ENCODE measurements around the gene PHLDB2.
"Not testable (repeated sequence)": the region's sequence is repeated elsewhere in the genome, so short reads cannot be mapped to it uniquely, and the experiment has no call there.

The PHLDB2 gene

GRCh38 chr3:111859061-111859973 is at the start of gene PHLDB2:
Gene PHLDB2, plus strand, starts transcription at chr3:111859265. Its CDS starts 24,813 bp downstream, at chr3:111884078.
- no peak for DNase-seq (ENCODE audit: low read depth)

DNA sequence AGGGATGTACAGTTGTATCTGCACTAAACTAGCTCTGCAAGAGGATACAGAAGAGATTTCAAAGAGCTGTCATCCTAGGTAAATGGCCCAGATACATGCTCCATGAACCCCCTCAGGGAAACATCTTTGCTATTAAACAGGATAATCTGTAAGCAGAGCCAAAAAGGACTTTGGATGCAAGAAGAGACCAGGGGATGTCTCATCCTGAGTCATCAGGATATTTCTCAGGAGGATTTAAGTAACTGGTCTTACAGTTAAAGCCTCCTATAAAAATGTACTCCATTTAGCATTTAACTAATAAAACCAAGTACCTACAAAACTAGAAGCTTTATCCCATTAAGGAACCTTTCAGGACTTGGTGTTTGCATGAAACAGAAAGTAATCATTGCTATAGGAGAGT is 48.2 kb upstream of the PHLDB2 start:
- no peak for DNase-seq (ENCODE audit: low read depth)

- no peak for DNase-seq (ENCODE audit: low read depth)
Observed at GRCh38 chr3:111811811-111812210, 47.3 kb upstream of the PHLDB2 start.

GRCh38 chr3:111812701-111813100 is 46.4 kb upstream of the PHLDB2 start:
- no peak for DNase-seq (ENCODE audit: low read depth)

GRCh38 chr3:111813441-111813840 is 45.6 kb upstream of the PHLDB2 start:
- DNase-seq (ENCODE audit: low read depth) = no peak

DNA sequence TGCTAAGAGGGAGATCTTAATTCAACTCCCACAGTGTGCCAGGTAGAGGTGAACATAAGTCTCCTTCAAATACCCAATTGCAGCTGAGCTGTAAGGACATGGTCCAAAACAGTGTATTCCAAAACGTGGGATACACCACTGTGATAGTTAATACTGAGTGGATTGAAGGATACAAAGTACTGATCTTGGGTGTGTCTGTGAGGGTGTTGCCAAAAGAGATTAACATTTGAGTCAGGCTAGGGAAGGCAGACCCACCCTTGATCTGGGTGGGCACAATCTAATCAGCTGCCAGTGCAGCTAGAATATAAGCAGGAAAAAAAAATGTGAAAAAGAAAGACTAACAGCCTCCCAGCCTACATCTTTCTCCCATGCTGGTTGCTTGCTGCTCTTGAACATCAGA is 45.1 kb upstream of the PHLDB2 start:
- no peak for DNase-seq (ENCODE audit: low read depth)

DNA sequence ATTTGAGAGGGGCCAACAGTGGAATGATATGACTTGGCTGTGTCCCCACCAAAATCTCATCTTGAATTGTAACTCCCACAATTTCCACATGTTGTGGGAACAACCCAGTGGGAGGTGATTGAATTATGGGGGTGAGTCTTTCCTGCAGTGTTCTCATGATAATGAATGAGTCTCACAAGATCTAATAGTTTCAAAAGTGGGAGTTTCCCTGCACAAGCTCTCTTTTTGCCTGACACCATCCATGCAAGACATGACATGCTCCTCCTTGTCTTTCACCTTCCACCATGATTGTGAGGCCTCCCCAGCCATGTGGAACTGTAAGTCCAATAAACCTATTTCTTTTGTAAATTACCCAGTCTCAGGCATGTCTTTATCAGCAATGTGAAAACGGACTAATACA is 42.3 kb upstream of the PHLDB2 start:
- DNase-seq (ENCODE audit: low read depth) = not testable (repeated sequence)

- DNase-seq (ENCODE audit: low read depth) = no peak
Observed at GRCh38 chr3:111819927-111820326, 39.1 kb upstream of the PHLDB2 start.

DNA sequence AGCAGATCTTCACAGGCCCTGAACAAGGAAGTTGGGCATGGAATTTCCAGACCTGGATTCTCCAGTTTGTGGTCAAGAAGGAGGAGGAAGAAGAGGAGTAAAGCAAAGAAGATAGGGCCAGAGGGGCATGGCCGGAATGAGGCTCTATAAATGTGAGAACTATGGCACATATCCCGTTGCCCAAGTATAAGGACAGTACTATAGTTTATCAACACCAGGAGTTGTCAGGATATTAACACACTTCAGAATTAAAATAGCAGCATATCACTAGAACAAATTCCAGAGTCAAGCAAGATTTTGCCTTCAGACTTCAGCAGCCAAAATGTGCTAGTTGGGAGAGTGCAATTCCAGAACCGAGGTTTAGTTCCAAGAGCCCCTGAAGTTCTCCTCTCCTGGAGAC is 38.4 kb upstream of the PHLDB2 start:
- DNase-seq (ENCODE audit: low read depth) = no peak

DNA sequence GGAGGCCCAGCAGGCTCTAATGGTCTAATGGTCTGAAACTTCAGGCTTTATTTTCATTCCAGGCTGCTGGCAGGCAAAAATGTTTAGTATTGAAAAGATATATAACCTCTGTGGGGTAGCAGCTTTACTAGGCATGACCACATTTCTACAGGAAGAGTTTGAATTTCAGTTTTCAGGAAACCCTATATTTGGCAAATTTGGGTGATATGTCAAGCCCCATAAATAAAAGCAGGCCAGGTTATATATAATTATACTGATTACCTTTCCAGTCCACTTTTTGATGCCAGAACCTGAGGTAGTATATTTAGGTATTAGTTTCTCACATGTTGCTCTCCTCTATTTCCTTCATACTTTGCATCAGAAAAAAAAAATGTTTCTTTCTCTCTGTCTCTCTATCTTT is 37.2 kb upstream of the PHLDB2 start:
- DNase-seq (ENCODE audit: low read depth) = no peak

- DNase-seq (ENCODE audit: low read depth) = no peak
Observed at GRCh38 chr3:111822804-111823203, 36.3 kb upstream of the PHLDB2 start.

DNA sequence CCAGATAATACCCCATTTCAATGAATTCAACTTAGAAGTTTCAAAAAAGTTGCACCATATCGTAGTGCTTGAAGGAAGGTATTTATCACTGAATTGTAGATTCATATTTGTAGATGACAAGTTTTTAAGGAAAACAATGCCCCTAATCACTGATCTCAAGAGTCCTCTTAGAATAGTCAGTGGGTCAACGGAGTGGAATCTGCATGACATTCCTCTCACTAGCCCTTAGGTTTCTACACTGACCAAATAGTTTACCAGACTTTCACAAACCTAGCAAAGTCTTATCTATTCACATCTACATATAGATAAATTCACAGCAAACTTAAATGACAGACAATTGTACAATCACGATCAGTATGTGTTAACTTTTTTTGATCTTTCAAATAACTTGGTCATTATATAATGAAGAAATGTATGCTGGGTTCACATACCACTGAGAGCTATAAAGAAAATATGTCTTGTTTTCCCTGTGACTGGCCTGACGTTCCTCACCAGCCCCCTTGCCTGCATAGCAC is 35.7 kb upstream of the PHLDB2 start:
- DNase-seq (ENCODE audit: low read depth) = no peak

DNA sequence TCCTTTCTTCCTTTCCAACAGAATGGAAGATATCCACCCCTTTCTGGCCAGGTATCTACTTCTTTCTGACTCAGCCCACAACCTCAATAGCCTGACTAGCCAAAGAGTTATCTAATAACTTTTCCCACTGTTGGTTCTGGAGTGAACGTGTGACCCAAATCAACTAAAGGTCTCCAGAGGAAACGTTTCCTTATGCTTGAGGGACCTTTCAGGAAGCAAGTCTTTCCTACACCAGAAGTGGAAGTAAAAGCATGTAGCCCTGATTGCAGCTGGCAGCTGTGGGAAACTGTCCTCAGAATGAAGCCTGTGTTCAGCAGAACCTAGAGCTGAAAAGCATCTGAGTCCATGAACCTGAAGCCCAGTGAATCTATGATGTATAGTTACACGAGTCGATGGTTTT is 34.7 kb upstream of the PHLDB2 start:
- DNase-seq (ENCODE audit: low read depth) = no peak

DNA sequence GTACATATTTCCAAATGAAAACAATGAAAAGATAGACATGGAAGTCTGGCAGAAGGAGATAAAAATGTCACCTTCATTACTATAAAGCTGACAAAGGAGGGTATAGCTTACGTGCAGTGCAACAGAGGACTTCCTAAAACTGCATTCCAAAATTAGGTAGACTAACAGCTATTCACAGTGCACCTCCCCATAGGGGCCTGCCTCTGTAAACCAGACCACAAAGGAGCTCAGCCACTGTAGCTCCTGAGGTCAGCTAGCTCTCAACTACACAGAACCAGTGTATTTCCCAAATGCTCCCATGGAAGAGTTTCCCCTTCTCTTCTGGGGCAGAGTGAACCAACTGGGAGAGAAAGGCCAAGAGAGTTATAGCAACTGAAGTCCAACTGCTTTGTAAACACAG is 31.2 kb upstream of the PHLDB2 start:
- DNase-seq (ENCODE audit: low read depth) = no peak

DNA sequence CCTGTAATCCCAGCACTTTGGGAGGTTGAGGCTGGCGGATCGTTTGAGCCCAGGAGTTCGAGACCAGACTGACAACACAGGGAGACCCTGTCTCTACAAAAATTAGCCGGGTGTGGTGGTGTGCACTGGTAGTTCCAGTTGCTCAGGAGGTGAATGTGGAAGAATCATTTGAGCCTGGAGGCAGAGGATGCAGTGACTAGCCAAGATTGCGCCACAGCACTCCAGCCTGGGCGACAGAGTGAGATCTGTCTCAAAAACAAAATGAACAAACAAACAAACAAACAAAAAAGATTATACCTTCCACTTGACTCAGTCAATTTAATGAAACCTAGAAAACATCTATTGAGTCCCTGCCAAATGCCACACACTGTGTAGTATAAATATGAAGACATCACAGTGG is 30.5 kb upstream of the PHLDB2 start:
- DNase-seq (ENCODE audit: low read depth) = no peak

GRCh38 chr3:111829023-111829422 is 30.0 kb upstream of the PHLDB2 start:
- no peak for DNase-seq (ENCODE audit: low read depth)

DNA sequence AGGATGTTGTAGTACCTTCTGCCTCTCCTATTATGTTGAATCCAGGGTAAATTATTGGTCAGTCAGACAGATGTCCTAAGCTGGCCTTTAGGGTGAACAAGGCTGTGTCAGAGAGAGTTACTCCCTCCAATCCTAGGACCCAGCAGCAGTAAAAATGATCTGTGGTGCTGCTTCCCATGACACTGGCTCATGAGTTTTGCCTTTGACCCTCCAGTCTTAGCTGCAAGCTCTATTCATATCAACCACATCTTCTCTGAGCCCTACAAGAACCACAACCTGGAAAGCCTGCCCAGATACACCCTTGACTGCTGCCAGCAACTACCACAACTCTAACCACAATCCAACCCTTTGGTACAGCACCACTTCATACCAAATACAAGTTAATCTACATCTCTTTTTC is 27.2 kb upstream of the PHLDB2 start:
- DNase-seq (ENCODE audit: low read depth) = no peak

GRCh38 chr3:111837112-111837511 is 22.0 kb upstream of the PHLDB2 start:
- DNase-seq (ENCODE audit: low read depth) = no peak

GRCh38 chr3:111838133-111838532 is 20.9 kb upstream of the PHLDB2 start:
- DNase-seq (ENCODE audit: low read depth) = no peak

GRCh38 chr3:111846039-111846438 is 13.0 kb upstream of the PHLDB2 start:
- DNase-seq (ENCODE audit: low read depth) = no peak

GRCh38 chr3:111846717-111847116 is 12.3 kb upstream of the PHLDB2 start:
- no peak for DNase-seq (ENCODE audit: low read depth)

GRCh38 chr3:111848283-111848682 is 10.8 kb upstream of the PHLDB2 start:
- no peak for DNase-seq (ENCODE audit: low read depth)

DNA sequence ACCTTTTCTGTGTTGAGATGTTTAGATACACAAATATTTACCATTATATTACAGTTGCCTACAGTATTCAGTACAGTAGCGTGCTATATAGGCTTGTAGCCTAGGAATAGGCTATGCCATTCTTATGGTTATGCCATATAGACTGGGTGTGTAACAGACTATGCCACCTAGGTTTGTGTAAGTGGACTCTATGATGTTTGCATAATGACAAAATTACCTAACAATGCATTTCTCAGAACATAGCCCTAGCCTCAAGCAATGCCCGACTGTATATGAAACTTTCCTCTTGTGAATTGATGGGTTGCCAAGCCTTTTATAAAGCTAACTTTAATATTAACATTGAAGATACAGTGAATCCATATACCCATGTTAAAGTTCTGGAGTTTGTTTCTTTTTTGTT is 10.3 kb upstream of the PHLDB2 start:
- no peak for DNase-seq (ENCODE audit: low read depth)

- DNase-seq (ENCODE audit: low read depth) = no peak
Observed at GRCh38 chr3:111850537-111850936, 8.5 kb upstream of the PHLDB2 start.

All from stimulated activated CD8-positive, alpha-beta memory T cell treated with anti-CD3 and anti-CD28 coated beads, Interleukin-7, amount 100 ng/mL, for 24 hours (primary cell).